Keratinocyte (primary cell): Measurements from ENCODE around the gene OR8B4. TPM values are rescaled to one million over a fixed set of nuclear protein-coding genes. Genes with fewer than 3 reads are reported as not detected.
"Not testable (repeated sequence)": the region's sequence is repeated elsewhere in the genome, so short reads cannot be mapped to it uniquely, and the experiment has no call there.

Source experiments
- DNase-seq: peaks from one replicate; pipeline ENCODE4 v3.0.0-alpha.2; 2011; ENCODE audit warnings: low read depth, missing footprints, low spot score
- FAIRE-seq: peaks from 2 replicates; lab custom pipeline; 2011; peaks lifted over from hg19 to GRCh38; lab: Jason Lieb, UNC
- H2AFZ ChIP-seq: 2 replicates; pipeline ENCODE4 v1.6.0; 2012; ENCODE audit warnings: low read length, control low read depth, inconsistent platforms; ENCODE audit not compliant: control insufficient read depth
- H3K27ac ChIP-seq: 2 replicates; pipeline ENCODE4 v1.5.1; 2011; ENCODE audit warnings: low read length; ENCODE audit not compliant: control insufficient read depth, insufficient read depth
- H3K27me3 ChIP-seq: 3 replicates; pipeline ENCODE4 v1.6.0; 2011; ENCODE audit warnings: low read length; ENCODE audit not compliant: control insufficient read depth, insufficient read depth; ENCODE audit errors: extremely low read depth
- H3K36me3 ChIP-seq, 2 experiments: 2 replicates in 1 of 2; 3 replicates in 1 of 2; pipeline ENCODE4 v1.5.1; 2011; ENCODE audit warnings: low read length in 2 of 2, mild to moderate bottlenecking in 1 of 2; ENCODE audit not compliant: control insufficient read depth in 2 of 2, insufficient read depth in 2 of 2; ENCODE audit errors: extremely low read depth in 1 of 2
- H3K4me1 ChIP-seq: 3 replicates; pipeline ENCODE4 v1.5.1; 2011; ENCODE audit warnings: low read length; ENCODE audit not compliant: control insufficient read depth, insufficient read depth; ENCODE audit errors: extremely low read depth
- H3K4me2 ChIP-seq: 3 replicates; pipeline ENCODE4 v1.6.0; 2011; ENCODE audit warnings: low read depth, low read length; ENCODE audit not compliant: control insufficient read depth, insufficient read depth; ENCODE audit errors: extremely low read depth
- H3K4me3 ChIP-seq, 3 experiments: fragments of 200-600 bp in 1 of 3; sonication (generic) in 1 of 3; 2 replicates in 2 of 3; 3 replicates in 1 of 3; pipeline ENCODE4 v1.5.1; 2011 to 2016; ENCODE audit warnings: low read length in 3 of 3, mild to moderate bottlenecking in 3 of 3, control low read depth in 2 of 3, inconsistent platforms in 1 of 3, low read depth in 1 of 3, mixed read lengths in 1 of 3, mixed run types in 1 of 3, moderate library complexity in 1 of 3; ENCODE audit not compliant: control insufficient read depth in 2 of 3, insufficient read depth in 2 of 3; ENCODE audit errors: extremely low read depth in 1 of 3
- H3K79me2 ChIP-seq: 2 replicates; pipeline ENCODE4 v1.6.0; 2012; ENCODE audit warnings: low read length; ENCODE audit not compliant: control insufficient read depth, insufficient read depth
- H3K9ac ChIP-seq: 3 replicates; pipeline ENCODE4 v1.6.0; 2011; ENCODE audit warnings: low read length; ENCODE audit not compliant: control insufficient read depth, insufficient read depth; ENCODE audit errors: extremely low read depth
- H3K9me1 ChIP-seq: 3 replicates; pipeline ENCODE4 v1.6.0; 2011; ENCODE audit warnings: low read length; ENCODE audit not compliant: control insufficient read depth, insufficient read depth; ENCODE audit errors: extremely low read depth
- H3K9me3 ChIP-seq: 2 replicates; pipeline ENCODE4 v1.5.1; 2012; ENCODE audit warnings: low read depth, low read length; ENCODE audit not compliant: control insufficient read depth
- H4K20me1 ChIP-seq: 3 replicates; pipeline ENCODE4 v1.6.0; 2011; ENCODE audit warnings: low read length; ENCODE audit not compliant: control insufficient read depth, insufficient read depth; ENCODE audit errors: extremely low read depth
- EZH2 ChIP-seq: IDR thresholded peaks from one replicate; pipeline ENCODE4 v1.6.1; 2012; ENCODE audit warnings: inconsistent platforms, mild to moderate bottlenecking, low read length, moderate library complexity
- dilution Hi-C: fragments of 300-500 bp; cut with MboI; formaldehyde crosslinking; loops from one replicate; pipeline ENCODE4 v1.7.0; 2020; ENCODE audit warnings: low sequenced_read_pairs; ENCODE audit not compliant: extremely low pct_ligation_motif_present
- polyA plus RNA-seq, 5 experiments: library from polyadenylated mRNA; depleted of rRNA in 3 of 5; stranded (reverse) in 3 of 5; stranded (forward) in 1 of 5; unstranded in 1 of 5; fragments of >200 nt; gene quantifications; 1 replicate in 1 of 5; 2 replicates in 3 of 5; 3 replicates in 1 of 5; pipeline versions ENCODE4 v1.2.1 to v1.2.3, GENCODE V29; 2011 to 2012; ENCODE audit warnings: missing spikeins in 2 of 5, low read depth in 1 of 5, low replicate concordance in 1 of 5
- TF ChIP-seq, protein P1 (sequence below), 3 experiments: IDR thresholded peaks in 1 of 3; conservative IDR thresholded peaks in 1 of 3; optimal IDR thresholded peaks in 1 of 3; 2 replicates in 2 of 3; 3 replicates in 1 of 3; pipeline versions ENCODE3 to v1.5.1; 2011; ENCODE audit warnings: low read length in 3 of 3, mild to moderate bottlenecking in 3 of 3, moderate library complexity in 2 of 3, control low read depth in 1 of 3, inconsistent platforms in 1 of 3; ENCODE audit not compliant: insufficient read depth in 2 of 3; ENCODE audit errors: extremely low read depth in 1 of 3

The OR8B4 gene
- polyA plus RNA-seq, 1 donor (not counting 4 experiments of a cell fraction or from before 2014, with no cell fraction given), result not detected

- DNase-seq (no peak), FAIRE-seq (no peak)
- Histone ChIP-seq H3K4me1 (no peaks in the 10 kb centered on the region), H3K27ac (no peak overlapping the region), H3K36me3 (no peaks in the 10 kb centered on the region), H3K79me2 (no peaks in the 10 kb centered on the region), H3K4me2 (no peak overlapping the region), H3K9ac (no peak overlapping the region), H3K27me3 (no peaks in the 10 kb centered on the region), H2AFZ (no peak overlapping the region), H4K20me1 (no peaks in the 10 kb centered on the region), H3K9me3 (no peaks in the 10 kb centered on the region), H3K9me1 (no peaks in the 10 kb centered on the region), H3K4me3 (no peak overlapping the region)
- dilution Hi-C loops, result no loop called here
- TF ChIP-seq, protein P1, sequence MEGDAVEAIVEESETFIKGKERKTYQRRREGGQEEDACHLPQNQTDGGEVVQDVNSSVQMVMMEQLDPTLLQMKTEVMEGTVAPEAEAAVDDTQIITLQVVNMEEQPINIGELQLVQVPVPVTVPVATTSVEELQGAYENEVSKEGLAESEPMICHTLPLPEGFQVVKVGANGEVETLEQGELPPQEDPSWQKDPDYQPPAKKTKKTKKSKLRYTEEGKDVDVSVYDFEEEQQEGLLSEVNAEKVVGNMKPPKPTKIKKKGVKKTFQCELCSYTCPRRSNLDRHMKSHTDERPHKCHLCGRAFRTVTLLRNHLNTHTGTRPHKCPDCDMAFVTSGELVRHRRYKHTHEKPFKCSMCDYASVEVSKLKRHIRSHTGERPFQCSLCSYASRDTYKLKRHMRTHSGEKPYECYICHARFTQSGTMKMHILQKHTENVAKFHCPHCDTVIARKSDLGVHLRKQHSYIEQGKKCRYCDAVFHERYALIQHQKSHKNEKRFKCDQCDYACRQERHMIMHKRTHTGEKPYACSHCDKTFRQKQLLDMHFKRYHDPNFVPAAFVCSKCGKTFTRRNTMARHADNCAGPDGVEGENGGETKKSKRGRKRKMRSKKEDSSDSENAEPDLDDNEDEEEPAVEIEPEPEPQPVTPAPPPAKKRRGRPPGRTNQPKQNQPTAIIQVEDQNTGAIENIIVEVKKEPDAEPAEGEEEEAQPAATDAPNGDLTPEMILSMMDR (optimal IDR thresholded peaks at IDR 0.05 in 1 of 3, IDR thresholded peaks at IDR 0.05 in 1 of 3, conservative IDR thresholded peaks at IDR 0.05 in 1 of 3; ENCODE audit: extremely low read depth in 1 of 3, insufficient read depth in 2 of 3, low read length in 3 of 3), result no peak
- no peak for TF ChIP-seq EZH2
Observed at GRCh38 chr11:124394408-124394807, 30.3 kb downstream of the OR8B4 start.

- no peak for DNase-seq
- no peaks in the 10 kb centered on the region for H3K27me3 ChIP-seq
- no peaks in the 10 kb centered on the region for H4K20me1 ChIP-seq
- H2AFZ ChIP-seq, result no peak within 1 kb of the TSS
- no peak within 1 kb of the TSS for H3K4me3 ChIP-seq
- H3K4me2 ChIP-seq, result no peak within 1 kb of the TSS
- H3K27ac ChIP-seq, result no peak within 1 kb of the TSS
- dilution Hi-C loops, result no loop called here
- H3K9me1 ChIP-seq, result no peaks in the 10 kb centered on the region
- H3K9me3 ChIP-seq, result no peaks in the 10 kb centered on the region
- TF ChIP-seq, protein P1 (optimal IDR thresholded peaks at IDR 0.05 in 1 of 3, IDR thresholded peaks at IDR 0.05 in 1 of 3, conservative IDR thresholded peaks at IDR 0.05 in 1 of 3; ENCODE audit: extremely low read depth in 1 of 3, insufficient read depth in 2 of 3, low read length in 3 of 3), result no peak
- no peak for TF ChIP-seq EZH2
- no peaks in the 10 kb centered on the region for H3K79me2 ChIP-seq
- no peaks in the 10 kb centered on the region for H3K36me3 ChIP-seq
- no peaks in the 10 kb centered on the region for H3K4me1 ChIP-seq
- no peak within 1 kb of the TSS for H3K9ac ChIP-seq
- peak; percentile 43 for FAIRE-seq
Observed at GRCh38 chr11:124384399-124384798, 40.3 kb downstream of the OR8B4 start, which contains the start of gene OR8B2. Gene OR8B2 (minus strand): TSS chr11:124384499. CDS start chr11:124383343, 1,156 bp downstream.

GRCh38 chr11:124382857-124383256 is 41.8 kb downstream of the OR8B4 start:
- DNase-seq, H3K4me1 ChIP-seq, H3K79me2 ChIP-seq, H3K9me3 ChIP-seq, H3K4me2 ChIP-seq, H3K27me3 ChIP-seq, H3K9me1 ChIP-seq, H3K36me3 ChIP-seq, H3K27ac ChIP-seq, H3K9ac ChIP-seq, H2AFZ ChIP-seq, FAIRE-seq, H3K4me3 ChIP-seq, dilution Hi-C loops, H4K20me1 ChIP-seq: not testable (repeated sequence)
